MG63 (cell line): ENCODE data around the gene ZNF189. TPM values are rescaled to one million over a fixed set of nuclear protein-coding genes. Genes with fewer than 3 reads are reported as not detected.

Experiments
- DNase-seq: peaks from one replicate; pipeline ENCODE4 v3.0.0-alpha.2; 2020
- H3K27me3 ChIP-seq: fragments of 250-450 bp; sonication (Bioruptor Pico); 2 replicates; pipeline ENCODE4 v1.5.1; 2020; ENCODE audit warnings: mild to moderate bottlenecking, moderate library complexity
- H3K36me3 ChIP-seq: fragments of 250-450 bp; sonication (Bioruptor Pico); 2 replicates; pipeline ENCODE4 v1.5.1; 2020; ENCODE audit warnings: mild to moderate bottlenecking, moderate library complexity
- H3K4me3 ChIP-seq: fragments of 250-450 bp; sonication (Bioruptor Pico); 2 replicates; pipeline ENCODE4 v1.5.1; 2020; ENCODE audit warnings: mild to moderate bottlenecking, moderate library complexity
- H3K9me3 ChIP-seq: fragments of 250-450 bp; sonication (Bioruptor Pico); 2 replicates; pipeline ENCODE4 v1.5.1; 2020; ENCODE audit warnings: mild to moderate bottlenecking, moderate library complexity
- total RNA-seq: library from RNA; depleted of rRNA; stranded (reverse); fragments of >200 nt; shearing (Covaris generic); gene quantifications from 2 replicates; pipeline ENCODE4 v1.2.3, GENCODE V29; 2014; ENCODE audit warnings: low replicate concordance; rRNA removed

ZNF189 gene
- total RNA-seq, 1 experiment from 2014 or later, result 14.1 TPM

- DNase-seq, result peak; percentile 27
- Histone ChIP-seq H3K27me3 (no peaks in the 10 kb centered on the region), H3K4me3 (no peak overlapping the region), H3K9me3 (peaks cover 2% of the 10 kb centered on the region; the same call in 1 of the 2 replicates), H3K36me3 (no peaks in the 10 kb centered on the region)
These were observed 55.3 kb downstream of the ZNF189 start for GRCh38 chr9:101453776-101454570.

DNA sequence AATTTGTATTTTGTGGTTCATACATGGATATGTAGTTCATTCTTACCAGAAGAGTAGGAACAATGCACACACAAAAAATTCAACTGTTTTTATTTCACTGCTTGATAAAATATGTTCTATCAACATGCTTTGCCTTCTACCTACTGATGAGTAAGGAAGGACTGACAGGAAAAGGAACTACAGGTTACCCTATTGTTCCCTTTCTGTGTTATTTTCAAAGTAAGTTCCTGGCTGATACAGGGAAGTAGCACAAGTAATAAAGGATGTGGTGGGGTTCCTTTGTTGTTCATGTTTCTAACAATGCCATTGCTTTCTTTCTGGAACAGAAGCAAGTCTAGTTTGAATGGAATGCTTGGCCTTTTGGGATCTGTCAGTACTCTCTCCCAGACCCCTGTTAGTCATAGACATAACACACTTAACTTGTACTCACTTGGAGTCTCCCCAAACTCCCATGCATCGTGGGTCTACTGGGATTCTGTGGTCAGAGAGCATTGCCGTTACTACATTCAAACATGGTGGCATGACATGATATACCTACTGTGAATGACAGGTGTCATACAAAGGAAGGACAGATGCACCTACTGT, 57.1 kb downstream of the ZNF189 start:
- Histone ChIP-seq H3K36me3 (no peaks in the 10 kb centered on the region), H3K27me3 (no peaks in the 10 kb centered on the region), H3K9me3 (peaks cover 2% of the 10 kb centered on the region; the same call in 1 of the 2 replicates), H3K4me3 (no peak overlapping the region)
- no peak for DNase-seq

GRCh38 chr9:101457003-101457402, 58.4 kb downstream of the ZNF189 start:
- DNase-seq, result no peak
- no peaks in the 10 kb centered on the region for H3K36me3 ChIP-seq
- no peaks in the 10 kb centered on the region for H3K27me3 ChIP-seq
- no peak overlapping the region for H3K4me3 ChIP-seq
- peaks cover 2% of the 10 kb centered on the region; the same call in 1 of the 2 replicates for H3K9me3 ChIP-seq

GRCh38 chr9:101458963-101459631, 60.4 kb downstream of the ZNF189 start:
- Histone ChIP-seq H3K27me3 (no peaks in the 10 kb centered on the region), H3K9me3 (no peaks in the 10 kb centered on the region), H3K4me3 (no peak overlapping the region), H3K36me3 (no peaks in the 10 kb centered on the region)
- peak; percentile 43 for DNase-seq

Other genes starting within 250 kb of the ZNF189 start
- 0.13 TPM in 1 of 2 replicates, not detected in the other for gene BAAT, start 13.8 kb upstream of the ZNF189 start, total RNA-seq
- 14.3 and 18.6 TPM in 2 replicates for gene MRPL50, start 233 bp upstream of the ZNF189 start, total RNA-seq
- gene ALDOB, start 36.9 kb downstream of the ZNF189 start, total RNA-seq, result not detected in 2 replicates
- gene RNF20, start 135.0 kb downstream of the ZNF189 start, total RNA-seq, result 20.4 and 33.2 TPM in 2 replicates
- not detected in 2 replicates for gene PPP3R2, start 196.1 kb downstream of the ZNF189 start, total RNA-seq